GM18867 (cell line): ENCODE measurements around the gene TRIO.
"Not testable (repeated sequence)": the region's sequence is repeated elsewhere in the genome, so short reads cannot be mapped to it uniquely, and the experiment has no call there.

Experiments used
- ATAC-seq: cut with Tn5 transposase; IDR thresholded peaks from one replicate; pipeline ENCODE4 v1.9.1; 2021; ENCODE audit warnings: mild to moderate bottlenecking, moderate library complexity; ENCODE audit not compliant: unreplicated experiment

TRIO gene

GRCh38 chr5:14420101-14420811 lies 277.1 kb downstream of the TRIO start:
- ATAC-seq: no peak

DNA sequence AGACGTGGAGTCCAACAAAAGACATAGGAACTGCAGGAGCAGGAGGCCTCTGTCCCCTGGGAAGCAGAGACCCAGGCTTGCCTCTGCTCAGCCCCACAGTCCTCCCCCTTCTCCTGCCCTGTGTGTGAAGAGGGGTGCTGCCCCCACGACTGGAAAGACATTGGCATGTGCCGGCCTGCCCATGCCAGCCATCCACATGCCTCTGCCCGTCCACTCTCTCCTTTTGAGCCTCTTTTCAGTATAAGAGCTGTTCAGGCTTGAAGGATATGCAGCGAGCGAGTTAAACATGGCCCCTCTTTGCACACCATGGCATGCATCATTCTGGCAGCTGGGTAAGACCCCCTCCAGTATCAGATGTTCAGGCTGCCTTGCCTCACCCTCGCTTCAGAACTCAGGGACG lies 278.7 kb downstream of the TRIO start:
- ATAC-seq: no peak

- ATAC-seq: no peak
Observed at GRCh38 chr5:14424011-14424685, 281.0 kb downstream of the TRIO start.

DNA sequence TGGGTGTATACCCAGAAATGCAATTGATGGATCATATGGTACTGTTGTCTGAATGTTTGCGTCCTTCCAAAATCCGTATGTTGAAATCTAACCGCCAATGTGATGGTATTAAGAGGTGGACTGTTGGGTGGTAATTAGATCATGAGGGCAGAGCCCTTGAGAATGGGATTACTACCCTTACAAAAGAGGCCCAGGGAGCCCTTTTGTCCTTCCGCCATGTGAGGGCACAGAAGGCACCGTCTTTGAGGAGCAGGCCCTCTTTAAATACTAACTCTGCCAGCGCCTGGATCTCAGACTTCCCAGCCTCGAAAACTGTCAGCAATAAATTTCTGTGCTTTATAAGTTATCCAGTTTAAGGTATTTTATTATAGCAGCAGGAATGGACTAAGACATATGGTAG lies 282.4 kb downstream of the TRIO start:
- ATAC-seq: no peak

DNA sequence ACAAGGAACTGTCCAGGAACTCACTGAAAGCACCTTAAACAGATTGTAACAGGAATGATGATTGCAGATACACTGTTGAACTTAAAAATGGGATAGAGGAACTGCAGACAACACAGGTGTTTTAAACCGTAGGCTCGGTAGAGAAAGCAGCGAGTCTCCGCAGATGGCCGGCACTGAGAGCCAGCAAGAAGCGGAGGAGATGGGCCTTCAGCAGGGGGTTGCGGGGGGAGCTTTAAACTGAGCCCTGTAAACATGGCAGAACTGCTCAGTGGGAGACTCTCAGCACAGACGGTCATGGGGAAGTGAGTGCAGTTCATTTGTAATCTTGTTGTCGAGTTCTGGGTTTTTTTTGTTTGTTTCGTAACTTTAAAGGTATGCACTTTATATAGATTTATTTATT lies 283.4 kb downstream of the TRIO start:
- ATAC-seq: no peak

GRCh38 chr5:14428302-14429081 lies 285.4 kb downstream of the TRIO start:
- ATAC-seq: no peak

DNA sequence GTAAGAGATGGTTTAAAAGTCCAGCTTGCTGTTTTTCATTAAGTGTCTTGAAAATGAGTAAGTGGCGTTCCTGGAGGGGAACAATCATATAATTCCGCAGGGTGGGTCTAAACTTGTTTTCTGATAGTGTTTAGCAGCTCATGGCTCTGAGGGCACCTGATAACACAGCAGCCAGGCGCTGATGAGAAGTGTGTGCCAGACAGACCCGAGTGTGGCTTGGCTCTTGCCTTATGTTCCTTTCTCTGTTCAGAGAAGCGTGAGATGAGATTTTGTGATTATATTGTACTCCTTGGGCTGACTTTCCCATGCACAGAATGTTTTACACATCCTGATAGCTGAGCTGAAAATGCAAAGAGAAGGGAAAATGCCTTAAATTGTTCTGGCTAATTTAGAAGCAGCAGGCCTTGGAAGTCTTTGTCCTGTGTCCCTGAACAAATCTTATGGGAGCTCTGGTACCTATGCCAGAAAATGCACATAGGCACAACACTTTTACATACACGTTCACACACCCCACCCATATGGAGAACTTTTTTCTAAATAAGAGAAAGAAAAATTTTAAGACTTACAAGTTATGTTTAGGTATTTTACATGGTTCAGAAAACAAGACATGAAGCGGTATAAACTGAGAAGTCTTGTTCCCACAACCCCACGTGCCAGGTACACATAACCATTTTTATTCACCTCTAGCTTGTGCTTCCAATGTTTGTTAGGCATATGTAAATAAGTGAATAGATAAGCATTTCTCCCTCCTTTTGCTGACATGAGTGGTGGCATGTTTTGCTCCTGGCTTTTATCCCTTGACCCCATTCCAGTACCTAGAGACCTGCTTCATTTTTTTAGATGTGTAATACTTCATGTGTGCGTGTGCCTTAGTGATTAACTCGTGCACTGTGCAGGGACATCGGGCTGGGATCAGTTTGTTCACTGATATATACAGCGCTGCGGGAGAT lies 286.2 kb downstream of the TRIO start:
- no peak for ATAC-seq

- no peak for ATAC-seq
Observed at GRCh38 chr5:14431534-14431933, 288.4 kb downstream of the TRIO start.

DNA sequence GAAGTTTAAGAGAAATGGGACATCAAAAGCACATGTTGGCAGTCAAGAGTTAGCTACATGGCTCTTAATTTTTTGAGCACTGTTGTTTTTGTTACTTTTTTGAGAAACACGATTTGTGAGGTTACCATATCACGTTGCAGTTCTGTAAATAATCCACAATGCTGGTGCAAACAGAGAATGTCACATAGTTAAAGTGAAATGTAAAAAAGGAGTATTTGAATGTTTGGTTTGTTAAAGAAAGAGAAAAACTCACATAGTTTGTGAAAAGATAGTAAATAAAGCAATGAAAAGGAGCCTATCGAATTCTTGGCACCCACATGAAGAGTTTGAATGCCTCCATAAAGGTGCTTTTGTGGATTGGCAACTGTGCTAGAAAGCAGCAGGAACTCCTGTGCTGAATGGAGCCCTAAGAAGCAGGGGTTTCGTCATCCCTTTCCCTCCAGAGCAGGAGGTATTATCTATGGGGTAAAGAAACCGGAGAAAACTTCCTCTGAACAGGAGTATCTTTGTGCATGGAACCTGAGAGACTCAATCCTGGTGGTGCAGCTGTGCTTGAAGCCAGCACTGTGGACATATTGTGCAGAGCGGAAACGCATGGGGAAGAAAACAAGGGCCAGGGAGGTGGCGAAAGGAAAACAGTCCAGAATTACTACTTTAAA lies 289.9 kb downstream of the TRIO start:
- ATAC-seq: no peak

- ATAC-seq: no peak
Observed at GRCh38 chr5:14435481-14435880, 292.3 kb downstream of the TRIO start.

DNA sequence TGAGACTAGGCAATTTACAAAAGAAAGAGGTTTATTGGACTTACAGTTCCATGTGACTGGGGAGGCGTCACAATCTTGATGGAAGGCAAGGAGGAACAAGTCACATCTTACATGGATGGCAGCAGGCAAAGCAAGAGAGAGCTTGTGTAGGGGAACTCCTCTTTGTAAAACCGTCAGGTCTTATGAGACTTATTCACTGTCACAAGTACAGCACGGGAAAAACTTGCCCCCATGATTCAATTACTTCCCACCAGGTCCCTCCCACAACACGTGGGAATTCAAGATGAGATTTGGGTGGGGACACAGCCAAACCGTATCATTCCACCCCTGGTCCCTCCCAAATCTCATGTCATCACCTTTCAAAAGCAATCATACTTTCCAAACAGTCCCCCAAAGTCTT lies 293.0 kb downstream of the TRIO start:
- not testable (repeated sequence) for ATAC-seq

- no peak for ATAC-seq
Observed at GRCh38 chr5:14436801-14437542, 293.8 kb downstream of the TRIO start.

- ATAC-seq: no peak
Observed at GRCh38 chr5:14438195-14438606, 295.1 kb downstream of the TRIO start.

DNA sequence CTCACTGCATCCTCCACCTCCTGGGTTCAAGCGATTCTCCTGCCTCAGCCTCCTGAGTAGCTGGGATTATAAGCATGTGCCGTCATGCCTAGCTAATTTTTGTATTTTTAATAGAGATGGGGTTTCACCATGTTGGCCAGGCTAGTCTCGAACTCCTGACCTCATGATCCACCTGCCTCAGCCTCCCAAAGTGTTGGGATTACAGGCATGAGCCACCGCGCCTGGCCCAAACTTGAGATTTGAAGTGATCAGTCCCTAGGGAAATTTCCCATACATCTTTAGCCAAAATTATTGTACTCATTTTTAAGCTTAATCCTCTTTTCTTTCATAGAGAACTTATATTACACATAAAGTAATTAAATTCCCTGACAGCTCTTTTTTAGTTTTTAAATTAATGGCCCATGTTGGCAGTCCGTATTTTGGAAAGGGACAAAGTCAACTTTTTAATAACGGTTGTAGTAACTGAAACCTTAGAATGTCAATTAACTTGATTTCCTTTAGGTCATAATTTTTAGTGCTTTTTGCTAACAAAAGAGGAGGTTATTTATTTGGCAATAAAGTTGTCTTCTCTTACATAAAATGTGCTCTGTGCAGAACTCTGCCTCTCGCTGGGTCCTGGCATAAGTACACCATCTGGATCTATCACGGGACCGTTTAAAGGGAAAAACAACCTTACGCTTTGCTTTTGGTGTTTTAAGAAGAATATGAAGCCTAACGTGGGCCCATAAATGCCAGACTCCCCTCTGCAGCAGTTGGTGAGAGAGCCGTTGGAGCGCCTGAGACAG lies 296.1 kb downstream of the TRIO start:
- no peak for ATAC-seq

GRCh38 chr5:14440223-14440581 lies 297.1 kb downstream of the TRIO start:
- ATAC-seq: no peak

DNA sequence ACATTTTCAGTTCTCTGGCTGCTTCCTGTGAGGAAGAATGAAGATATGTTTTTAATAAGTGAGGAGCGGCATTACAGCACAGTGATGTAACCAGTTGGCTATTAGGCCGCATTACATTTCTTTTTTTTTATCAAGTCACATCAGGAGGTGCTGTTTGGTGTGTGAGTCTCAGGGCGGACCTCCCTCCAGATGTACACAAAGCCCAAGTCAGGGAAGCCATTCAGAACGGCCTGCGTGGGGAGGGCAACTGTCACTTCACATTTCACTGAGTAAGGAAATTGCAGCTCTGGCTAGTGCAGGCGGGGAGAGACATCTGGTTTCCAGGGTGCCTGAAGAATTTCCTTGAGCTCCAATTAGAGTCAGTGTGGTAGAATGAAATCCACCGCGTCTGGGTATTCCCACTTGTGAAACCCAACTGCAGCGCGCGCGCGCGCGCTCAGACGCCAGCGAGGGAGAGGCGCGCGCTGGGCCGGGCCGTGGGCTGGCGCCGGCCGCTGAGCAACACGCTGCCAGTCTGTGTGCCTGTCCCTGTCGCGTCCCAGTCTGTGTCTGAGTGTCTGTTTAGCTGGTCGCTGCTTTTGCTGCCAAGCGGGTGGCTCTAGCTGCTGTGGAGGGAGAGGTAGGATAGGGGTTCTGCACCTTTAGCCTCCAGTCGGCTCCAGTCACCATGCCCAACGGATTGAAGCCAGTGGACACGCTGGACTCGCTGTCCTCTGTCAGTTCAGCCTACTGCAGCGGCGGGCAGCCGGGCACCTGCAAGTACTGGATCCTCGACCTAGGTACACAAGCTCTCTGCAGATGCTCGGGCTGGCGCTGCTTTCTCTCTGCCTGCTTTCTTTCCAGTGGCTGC lies 297.7 kb downstream of the TRIO start:
- ATAC-seq: no peak

DNA sequence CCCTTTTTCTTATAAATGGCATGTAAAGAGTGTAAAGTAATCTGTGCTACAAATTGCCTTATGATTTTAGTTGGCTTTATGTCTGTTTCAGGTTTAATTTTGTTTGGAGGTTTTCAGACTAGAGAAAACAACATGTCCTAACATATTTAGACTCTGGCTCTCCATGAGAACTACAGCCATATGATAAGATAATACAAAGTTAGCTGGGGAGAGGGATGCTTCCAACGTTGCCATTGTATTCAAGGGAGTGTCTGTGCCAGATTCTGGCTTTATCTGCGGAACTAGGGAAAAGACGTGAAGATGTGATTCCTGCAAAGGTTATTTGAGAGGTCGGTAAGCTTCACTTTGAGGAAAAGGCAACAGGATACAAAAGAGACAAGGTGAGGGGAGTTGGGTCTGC lies 298.5 kb downstream of the TRIO start:
- no peak for ATAC-seq

DNA sequence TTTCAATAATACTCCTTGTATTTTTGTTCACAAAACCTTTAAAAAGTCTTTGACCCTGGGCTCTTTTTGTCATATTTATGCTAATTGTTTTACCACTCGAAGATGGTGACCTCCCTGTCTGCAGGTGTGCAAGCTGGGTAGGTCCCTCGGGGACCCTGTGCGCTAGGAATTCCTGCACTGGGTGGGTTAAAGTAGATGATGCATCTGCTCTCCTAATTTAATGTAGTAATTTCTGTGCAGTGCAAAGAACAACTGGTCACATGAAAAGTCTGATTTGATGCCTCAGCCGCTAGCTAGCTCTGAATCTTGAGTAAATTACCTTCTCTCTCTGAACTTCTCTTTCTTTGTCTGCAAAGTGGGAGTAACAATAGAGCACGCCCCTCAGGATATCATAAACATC lies 299.4 kb downstream of the TRIO start:
- ATAC-seq: no peak
